ENCODE measurements around the gene THBS3.
"Not testable (repeated sequence)": the region's sequence is repeated elsewhere in the genome, so short reads cannot be mapped to it uniquely, and the experiment has no call there.

THBS3 gene

GRCh38 chr1:155207806-155208540 lies at the start of gene THBS3:
THBS3 (minus strand) TSS chr1:155207897; CDS start chr1:155207876, 21 bp downstream.
- FAIRE-seq = peak; percentile 27

- no peak for FAIRE-seq
Observed at GRCh38 chr1:155256058-155256852, 48.6 kb upstream of the THBS3 start.

- FAIRE-seq = peak; percentile 90
Observed at GRCh38 chr1:155255243-155256007, 47.7 kb upstream of the THBS3 start, which contains the start of gene ENTREP3. ENTREP3 (minus strand) TSS chr1:155255483; CDS start chr1:155254877, 606 bp downstream.

DNA sequence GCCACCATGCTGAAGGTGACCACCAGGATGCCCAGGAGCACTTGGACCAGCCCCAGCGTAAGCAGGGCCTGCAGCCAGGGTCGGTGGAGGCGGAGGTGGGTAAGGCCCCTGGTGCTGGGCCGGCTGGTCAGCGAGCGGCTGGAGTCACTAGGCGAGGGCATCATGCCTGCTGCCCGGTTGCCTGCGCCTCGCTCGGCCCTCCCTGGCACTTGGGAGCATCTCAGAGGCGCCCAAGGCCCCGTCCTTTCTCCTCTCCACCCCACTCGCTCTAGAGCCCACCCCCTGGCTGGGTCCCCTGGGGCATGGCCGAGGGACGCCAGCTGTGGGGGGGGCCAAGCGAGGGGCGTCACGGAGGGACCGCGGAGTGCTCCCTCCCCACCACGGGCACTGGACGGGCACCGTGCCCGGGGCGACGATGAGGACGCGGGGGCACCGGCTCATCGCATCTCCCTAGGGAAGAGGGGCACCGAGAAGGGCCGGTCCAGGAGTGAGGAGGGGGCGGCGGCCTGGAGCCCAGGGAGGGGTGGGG lies 47.1 kb upstream of the THBS3 start:
- FAIRE-seq = no peak

DNA sequence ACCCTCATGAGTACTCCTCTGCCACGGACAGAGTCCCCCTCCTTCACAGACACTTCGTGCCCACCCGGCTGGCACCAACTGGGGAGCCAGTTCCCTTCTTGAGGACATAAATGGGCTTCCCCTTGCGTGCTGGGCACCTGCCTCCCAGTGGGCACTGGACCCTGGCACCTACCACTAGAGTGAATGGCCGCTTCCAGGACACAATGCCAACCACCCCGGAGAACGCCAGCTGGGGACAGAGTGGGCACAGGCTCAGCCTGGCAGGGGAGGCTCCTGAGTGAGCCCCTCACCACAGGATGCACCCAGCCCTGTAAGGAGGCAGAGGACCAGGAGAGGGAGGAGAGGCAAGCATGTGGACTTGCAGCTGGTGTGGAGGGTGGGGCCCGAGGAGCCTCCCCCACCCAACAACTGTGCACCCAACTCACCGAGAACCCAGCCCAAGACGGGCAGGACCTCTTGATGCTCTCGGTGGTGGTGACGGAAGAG lies 46.6 kb upstream of the THBS3 start:
- FAIRE-seq = no peak

DNA sequence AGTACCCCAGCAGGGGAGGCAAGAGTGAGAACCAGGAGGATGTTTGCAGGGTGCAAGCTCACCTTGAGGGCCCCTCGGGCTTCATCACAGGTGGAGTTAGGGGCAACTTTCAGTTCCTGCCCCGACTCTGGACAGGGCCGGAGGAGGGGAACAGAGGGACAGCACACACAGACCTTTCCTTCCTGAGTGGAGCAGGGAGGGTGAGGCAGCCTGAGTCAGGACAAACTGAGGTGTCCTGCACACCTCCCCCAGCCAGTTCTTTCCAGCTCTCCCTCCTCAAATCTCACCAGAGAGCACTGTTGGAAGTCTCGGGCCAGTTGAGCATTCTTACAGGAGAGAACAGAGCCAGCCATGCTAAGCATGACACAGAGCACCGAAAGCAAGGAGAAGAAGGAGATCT lies 46.1 kb upstream of the THBS3 start:
- no peak for FAIRE-seq

- FAIRE-seq = no peak
Observed at GRCh38 chr1:155253208-155253607, 45.5 kb upstream of the THBS3 start.

DNA sequence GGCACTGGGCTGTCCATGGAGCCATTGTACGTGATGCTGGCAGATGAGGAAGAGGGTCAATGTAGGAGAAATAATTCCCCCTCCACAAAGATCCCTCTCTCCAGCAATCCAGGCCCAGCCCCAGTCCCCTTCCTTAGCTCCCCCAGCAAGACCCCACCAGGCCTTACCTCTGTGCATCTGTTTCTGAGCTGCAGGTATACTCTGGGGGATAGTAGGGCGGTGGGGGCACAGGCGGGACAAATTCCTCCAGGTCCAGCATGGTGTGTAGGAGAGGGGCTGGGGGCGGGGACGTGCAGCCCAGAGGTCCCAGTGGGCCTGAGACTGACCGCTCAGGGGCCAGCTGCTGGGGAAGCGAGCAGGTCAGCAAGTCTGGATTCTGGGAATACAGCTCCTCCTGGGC lies 43.9 kb upstream of the THBS3 start:
- FAIRE-seq = no peak

DNA sequence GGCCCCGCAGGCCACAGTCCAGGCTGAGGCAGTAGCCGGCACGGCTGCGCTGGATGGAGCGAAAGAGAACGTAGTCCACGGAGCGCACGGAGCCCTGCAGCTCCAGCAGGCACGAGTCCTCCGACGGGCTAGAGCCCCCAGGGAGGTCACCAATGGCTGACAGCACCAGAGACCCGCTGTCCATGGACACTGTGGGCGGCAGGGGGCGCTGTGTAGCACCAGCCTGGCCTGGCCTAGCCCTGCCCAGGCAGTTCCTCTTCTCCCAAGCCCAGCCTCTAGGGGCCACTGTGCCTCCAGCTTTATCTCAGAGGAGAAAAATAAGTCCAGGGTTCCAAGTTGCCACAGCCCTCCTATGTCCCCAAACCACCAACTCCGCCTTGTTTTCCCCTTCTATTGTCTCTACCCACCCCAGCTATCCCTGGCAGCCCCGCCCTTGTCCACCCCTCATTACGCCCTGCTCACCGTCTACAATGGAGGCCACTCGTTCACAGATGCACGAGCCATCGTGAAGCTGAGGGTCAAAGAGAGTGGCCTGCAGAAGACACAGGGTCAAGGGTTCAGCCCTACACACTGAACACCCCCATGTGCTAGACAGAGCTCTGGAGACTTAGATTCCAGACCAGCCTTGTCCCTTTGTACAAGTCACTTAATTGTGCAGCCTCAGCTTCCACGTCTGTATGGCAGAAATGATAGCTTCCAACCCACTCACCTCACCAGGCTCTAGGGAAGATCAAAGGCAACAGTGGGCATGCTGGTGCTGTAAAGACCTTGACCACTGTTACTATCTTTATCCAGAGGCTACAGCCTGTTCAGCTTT lies 43.1 kb upstream of the THBS3 start:
- peak; percentile 82 for FAIRE-seq

- no peak for FAIRE-seq
Observed at GRCh38 chr1:155250246-155250632, 42.5 kb upstream of the THBS3 start.

DNA sequence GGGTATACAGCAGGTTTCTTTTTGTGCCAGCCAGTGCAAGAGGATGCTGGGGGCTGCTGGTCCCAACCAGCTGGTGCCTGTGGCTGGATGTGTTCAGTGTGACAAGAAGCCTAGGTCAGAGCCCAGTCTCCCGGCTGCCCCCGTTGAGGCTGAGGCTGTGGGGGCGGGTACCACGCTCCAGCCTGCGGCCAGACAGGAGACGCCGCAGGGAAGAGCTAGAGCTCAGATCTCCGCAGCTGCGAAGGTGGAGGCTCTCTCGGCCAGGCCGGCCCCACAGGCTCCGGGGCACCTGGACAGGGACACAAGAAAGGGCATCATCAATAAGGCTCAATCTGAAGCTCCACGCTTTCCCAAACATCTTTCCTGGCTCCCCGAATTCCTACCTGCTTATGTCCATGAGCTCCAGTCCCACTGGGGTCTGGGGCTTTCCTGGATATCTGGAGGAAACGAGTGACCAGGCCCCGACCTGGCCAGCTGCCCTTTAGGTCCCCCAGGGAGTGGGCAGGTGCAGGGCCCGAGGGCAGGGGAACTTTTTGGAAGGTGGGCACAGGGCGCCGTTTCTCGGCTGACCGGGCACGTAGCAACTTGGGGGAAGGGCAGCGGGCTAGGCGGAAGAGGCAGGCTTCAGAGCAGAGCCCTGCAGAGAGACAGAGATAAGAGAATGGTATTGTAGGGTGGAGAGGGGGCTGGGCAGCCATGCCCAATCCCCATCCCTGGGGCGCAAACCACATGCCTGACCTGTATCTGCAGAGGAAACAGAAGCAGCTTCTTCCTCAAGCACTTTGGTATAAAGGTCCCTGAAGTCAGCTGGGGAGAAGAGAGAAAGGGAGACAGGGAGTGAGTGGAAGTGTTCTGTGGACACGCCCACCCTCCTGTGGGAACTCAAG lies 40.2 kb upstream of the THBS3 start:
- no peak for FAIRE-seq

- FAIRE-seq = not testable (repeated sequence)
Observed at GRCh38 chr1:155246796-155247195, 39.1 kb upstream of the THBS3 start.

GRCh38 chr1:155245163-155245524 lies 37.4 kb upstream of the THBS3 start:
- no peak for FAIRE-seq

DNA sequence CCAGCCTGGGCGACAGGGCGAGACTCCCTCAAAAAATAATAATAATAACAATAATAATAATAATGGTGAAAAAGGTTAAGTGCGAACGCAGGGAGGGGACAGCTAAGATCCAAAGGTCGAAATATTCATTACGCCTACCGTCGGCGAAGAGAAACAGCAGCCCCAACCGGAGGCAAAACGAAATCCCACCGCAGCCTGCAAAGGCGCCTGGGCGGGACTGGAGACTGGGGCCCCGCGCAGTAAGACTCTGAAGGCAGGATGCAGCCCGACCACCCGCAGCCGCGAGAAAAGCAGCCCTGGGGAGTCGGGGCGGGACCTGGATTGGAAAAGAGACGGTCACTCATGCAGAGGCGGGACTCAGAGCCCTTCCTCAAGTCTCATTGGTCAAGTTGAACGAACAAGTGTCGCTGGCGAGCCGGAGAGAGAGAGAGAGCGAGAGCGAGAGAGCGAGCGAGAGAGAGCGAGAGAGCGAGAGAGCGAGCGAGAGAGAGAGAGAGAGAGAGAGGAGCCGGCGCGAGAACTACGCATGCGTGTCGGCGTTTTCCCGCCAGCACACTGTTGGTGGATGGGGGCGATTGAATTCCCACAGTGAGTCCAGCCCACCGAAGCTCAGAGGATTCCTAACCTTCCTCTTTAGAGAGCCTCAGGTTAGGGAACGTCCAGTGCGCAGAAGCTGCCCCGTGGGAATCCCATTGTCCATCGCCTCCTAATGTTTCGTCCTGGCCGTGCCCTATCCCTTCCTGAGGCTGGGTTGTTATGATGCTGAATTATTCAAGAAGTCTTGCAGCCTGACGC lies 36.9 kb upstream of the THBS3 start:
- FAIRE-seq = peak; percentile 91

- FAIRE-seq = no peak
Observed at GRCh38 chr1:155242805-155243358, 35.2 kb upstream of the THBS3 start.

DNA sequence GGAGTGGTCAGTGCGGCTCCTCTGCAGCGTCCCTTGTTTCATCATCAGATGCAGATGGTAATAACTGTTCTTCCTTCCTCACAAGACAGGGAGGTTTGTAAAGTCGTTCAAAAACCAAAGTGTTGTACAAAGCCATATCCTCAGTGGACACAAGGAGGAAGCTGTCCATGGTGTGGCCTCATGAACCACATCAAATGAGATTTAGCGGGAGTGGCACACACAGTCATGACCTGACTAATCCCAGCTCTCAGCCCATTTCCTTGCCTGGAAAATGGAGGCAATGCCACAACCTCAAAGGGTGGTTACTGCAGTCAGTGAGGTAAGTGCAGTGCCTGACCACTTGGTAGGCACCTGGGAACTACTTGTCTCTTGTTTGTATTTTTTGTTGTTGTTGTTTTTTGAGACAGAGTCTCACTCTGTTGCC lies 34.2 kb upstream of the THBS3 start:
- FAIRE-seq = no peak

DNA sequence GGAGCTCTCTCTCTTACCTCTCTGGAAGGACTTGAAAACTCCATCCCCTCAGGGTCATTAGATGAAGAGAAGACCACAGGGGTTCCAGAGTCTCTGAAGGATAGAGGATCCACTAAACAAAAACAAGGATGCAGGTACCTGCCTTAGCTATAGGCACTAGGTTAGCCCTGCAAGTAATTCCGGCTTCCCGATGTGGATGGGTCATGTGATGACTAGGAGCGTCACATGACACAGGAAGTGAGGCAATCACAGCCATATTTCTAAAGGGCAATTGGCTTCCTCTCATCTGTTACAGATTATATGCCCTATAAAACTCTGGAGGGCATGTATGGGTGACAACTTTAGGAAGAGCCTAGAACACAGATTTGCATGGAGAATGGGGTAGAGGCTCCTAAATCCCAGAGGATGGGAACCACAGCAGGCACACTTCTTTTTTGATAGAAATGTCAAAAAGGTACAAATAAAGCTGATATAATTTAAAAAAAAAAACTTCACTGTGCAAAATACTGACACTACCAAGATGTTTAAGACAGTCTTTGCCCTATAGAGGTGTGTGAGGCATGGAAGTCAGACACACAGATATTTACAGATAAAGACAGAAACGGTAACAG lies 33.5 kb upstream of the THBS3 start:
- peak; percentile 46 for FAIRE-seq

- FAIRE-seq = no peak
Observed at GRCh38 chr1:155236451-155236850, 28.8 kb upstream of the THBS3 start.

GRCh38 chr1:155235375-155235774 lies 27.7 kb upstream of the THBS3 start:
- FAIRE-seq = not testable (repeated sequence)

Data from G401.6 (cell line).